Cerebellar cortex (tissue), 1 donor: ENCODE measurements around the gene SH3GL2.
"Not testable (repeated sequence)": the region's sequence is repeated elsewhere in the genome, so short reads cannot be mapped to it uniquely, and the experiment has no call there.

Experiments used
- DNase-seq: peaks from one replicate; pipeline ENCODE4 v3.0.0-alpha.2; 2015; ENCODE audit warnings: low spot score

SH3GL2 gene

DNA sequence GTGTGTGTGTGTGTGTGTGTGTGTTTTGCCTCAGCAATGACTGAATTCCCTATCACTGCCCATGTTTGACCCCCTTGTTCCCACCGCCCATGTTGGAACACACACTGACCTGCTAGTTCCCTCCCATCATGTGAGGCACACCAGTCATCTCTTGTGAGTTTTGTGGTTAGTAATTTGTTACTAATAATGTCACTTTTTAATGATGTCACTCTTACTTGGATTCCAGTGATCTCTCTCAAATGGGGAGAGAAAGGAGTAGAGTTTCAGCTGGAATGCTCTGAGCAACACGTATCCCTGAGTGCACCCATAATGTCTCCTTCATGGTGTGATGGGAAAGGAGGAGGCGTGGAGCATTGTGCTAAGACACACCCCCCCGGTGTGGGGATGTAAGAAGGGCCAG is 172.6 kb downstream of the SH3GL2 start:
- no peak for DNase-seq

DNA sequence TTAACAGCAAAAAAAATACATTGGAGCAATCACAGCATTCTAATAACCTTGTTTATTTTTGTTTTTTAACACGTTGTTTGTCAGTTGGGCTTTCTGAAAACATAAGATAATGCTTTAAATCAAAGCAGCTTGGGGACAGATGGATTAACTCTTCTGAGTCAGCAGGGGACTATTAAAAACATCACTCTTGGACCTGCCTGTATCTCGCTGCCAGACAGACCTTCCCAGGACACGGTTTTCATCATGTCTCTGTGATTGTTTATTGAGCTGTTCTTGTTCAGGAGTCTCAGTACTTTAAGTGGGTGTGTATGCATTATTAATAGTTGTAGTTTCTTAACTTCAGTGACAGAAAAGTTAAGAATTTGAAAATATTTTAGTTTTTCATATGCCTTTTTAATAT is 173.2 kb downstream of the SH3GL2 start:
- peak; percentile 85 for DNase-seq

DNA sequence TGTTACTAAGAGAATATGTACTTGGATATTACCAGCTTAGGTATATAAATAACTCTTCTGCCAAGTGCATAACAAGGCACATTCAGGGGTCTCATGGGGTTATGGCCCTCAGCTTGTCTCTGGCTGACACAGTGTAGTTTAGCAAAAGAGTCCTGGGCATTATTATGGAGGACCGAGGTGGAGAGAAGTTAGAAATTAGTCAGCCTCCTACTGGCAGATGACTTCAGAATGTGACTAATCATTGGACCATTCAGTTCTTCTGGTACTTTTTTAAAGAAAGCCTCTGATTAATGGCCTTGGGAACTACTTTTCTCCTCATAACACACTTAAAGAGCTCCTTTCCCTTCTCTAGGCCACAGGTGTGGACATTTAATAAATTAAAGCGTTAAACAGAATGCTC is 178.9 kb downstream of the SH3GL2 start:
- no peak for DNase-seq

- DNase-seq: no peak
Measured at GRCh38 chr9:17760250-17760649, 181.4 kb downstream of the SH3GL2 start.

- peak; percentile 70 for DNase-seq
Measured at GRCh38 chr9:17761984-17762676, 183.3 kb downstream of the SH3GL2 start.

DNA sequence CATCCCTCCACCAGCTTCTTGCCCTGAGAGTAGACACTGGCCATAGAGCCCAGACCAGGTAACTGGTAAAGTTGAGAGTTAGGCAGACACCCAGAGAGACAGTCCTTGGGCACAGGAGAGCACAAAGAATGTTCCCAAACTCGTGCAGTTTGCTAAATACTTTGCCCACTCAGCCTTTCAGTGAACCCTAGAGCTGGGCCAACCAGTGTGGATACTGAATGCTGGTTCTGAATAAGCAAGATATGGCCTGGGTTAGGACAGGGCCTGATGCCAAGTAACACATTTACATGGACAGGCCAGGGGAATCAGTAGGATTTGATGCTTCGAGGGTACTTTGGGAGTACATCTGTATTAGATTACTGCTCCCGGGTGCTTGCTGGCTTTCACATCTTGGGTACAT is 185.4 kb downstream of the SH3GL2 start:
- no peak for DNase-seq

GRCh38 chr9:17765131-17765530 is 186.3 kb downstream of the SH3GL2 start:
- DNase-seq: not testable (repeated sequence)

- DNase-seq: no peak
Measured at GRCh38 chr9:17772223-17772622, 193.4 kb downstream of the SH3GL2 start.

DNA sequence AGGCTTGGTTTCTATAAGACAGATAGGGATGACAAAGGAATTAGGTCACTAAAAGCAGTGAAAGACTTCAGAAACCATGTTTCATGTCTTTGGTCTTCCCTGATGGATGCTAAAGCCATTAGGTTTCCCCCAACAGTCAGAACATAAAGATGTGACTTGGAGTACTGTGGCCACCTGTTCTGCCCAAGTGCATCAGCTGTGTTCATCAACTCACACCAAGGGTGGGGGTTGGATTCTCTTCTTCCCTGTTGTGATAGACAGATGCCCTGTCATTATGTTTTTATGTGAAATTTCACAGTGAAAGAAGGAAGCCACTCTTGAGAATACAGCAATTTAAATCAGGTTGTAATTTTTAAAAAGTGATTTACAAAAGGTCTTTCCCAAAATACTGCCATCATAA is 196.8 kb downstream of the SH3GL2 start:
- DNase-seq: peak; percentile 84

DNA sequence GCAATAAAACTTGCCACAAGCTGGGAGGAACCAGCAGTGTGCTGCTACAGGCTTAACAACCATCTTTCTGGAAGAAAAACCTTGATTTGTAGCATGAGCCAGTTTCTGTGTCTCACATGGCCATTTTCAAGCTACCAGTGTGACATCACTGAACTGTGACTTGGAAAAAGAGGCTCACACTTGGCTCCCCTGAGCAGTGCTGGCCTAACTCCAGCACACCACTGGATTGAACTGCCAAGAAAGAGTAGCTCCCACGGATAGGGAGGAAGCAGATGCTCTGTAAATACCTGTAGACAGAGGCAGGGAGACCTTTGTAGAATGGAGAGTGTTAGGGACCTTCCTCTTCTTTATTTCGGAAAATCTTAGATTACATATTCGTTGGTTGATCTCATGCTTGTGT is 197.9 kb downstream of the SH3GL2 start:
- DNase-seq: peak; percentile 91

GRCh38 chr9:17777465-17777864 is 198.6 kb downstream of the SH3GL2 start:
- no peak for DNase-seq

GRCh38 chr9:17782430-17783149 is 203.7 kb downstream of the SH3GL2 start:
- DNase-seq: no peak

DNA sequence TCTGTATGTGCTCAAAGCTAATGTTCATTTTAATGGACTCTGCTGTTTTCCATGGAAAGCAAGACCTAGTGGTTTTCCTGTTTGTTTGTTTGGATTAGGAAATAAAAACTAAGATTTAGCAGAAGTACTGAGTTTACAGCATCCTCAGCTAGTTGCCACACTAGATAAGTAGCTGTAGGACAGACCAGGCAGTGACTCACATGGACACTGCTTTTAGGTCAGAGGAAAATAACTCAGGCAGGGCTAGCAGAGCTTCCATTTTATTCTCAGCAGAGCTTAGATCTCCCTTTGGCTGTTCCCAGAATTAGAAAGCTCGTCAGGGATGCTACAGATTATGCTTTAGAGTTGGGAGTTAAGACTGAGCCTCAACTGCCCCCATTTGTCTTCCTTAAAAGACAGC is 204.4 kb downstream of the SH3GL2 start:
- peak; percentile 49 for DNase-seq

DNA sequence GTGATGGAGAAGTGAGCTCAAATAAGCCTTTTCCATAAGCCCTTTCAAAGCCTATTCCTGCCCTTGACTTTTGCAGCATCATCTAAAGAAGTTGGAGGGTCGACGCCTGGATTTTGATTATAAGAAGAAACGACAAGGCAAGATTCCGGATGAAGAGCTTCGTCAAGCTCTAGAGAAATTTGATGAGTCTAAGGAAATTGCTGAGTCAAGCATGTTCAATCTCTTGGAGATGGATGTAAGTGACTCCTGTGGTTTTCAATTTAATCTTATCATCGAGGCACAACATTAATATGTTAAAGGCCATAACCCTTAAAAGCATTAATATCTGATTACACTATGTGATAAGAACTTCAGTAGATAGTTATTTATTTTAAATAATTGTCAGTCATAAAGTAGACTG is 210.4 kb downstream of the SH3GL2 start:
- DNase-seq: no peak

GRCh38 chr9:17793713-17794622 is 215.1 kb downstream of the SH3GL2 start:
- peak; percentile 63 for DNase-seq

- DNase-seq: no peak
Measured at GRCh38 chr9:17795744-17796143, 216.9 kb downstream of the SH3GL2 start.

GRCh38 chr9:17799369-17799768 is 220.5 kb downstream of the SH3GL2 start:
- DNase-seq: no peak

GRCh38 chr9:17800418-17800817 is 221.6 kb downstream of the SH3GL2 start:
- peak; percentile 65 for DNase-seq

DNA sequence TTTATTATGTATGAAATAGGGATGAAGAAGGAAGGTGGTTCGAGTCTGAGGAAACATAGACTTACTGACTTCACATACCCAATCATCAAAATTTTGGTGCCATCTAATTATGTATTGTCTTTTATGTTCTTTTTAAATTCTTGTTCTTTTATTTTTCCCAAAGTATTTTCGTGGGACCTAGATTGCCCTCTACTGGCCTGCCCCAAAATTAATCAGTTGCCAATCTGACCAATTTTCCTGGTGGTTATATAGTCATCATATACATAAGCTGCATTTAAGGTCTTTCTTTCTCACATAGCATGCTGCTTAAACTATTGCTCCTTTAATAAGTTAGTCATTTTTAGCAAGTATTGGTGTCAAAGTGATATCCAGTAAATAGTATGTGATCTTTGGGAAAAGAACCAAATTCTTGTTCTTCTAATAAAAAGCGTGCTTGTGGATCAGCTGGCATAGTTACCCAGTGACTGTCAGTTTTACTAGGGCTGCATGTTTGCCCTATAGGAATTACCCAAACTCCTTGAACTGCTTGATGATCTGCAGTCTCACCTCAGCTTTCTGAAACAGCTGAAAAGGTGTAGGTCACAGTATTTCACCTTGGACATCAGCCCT is 223.5 kb downstream of the SH3GL2 start:
- peak; percentile 59 for DNase-seq

DNA sequence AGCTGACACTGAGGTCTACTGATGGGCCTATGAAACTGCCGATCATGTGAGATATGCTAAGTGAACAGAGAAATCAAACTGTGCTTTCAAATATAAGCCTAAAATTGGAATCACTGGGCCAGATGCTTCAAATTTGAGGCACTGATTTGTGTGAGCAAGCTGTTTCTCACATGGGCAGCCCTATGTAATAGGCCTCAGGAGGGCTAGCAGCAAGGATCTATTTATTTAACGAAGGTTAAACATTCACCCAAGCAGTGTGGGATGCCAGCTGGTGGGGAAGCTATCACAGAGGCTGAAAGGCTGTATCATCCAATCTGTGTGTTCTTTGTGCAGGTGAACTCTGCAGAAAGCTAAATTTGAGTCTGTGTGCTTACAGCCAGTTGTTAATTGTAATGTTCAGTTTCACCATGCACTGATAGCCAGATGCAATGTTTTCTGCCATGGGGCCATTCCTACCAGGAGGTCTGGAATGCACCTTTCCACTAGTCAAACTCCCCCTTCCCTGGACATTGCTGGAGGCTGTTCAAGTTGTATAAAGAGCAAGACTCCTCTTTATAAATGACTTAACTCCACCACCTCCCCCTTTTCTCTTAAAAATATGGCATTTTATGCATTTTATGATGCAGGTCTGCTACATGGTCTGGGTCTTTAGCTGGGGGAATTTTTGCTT is 228.9 kb downstream of the SH3GL2 start:
- no peak for DNase-seq

- DNase-seq: no peak
Measured at GRCh38 chr9:17810317-17810716, 231.5 kb downstream of the SH3GL2 start.
